C4-2B (cell line): ENCODE data around the gene MT1M.

Source experiments
- ZFX ChIP-seq: fragments of 450-650 bp; IDR thresholded peaks from 2 replicates; pipeline ENCODE4 v1.6.1; 2017
- TF ChIP-seq, protein P1 (sequence below): fragments of 450-650 bp; conservative IDR thresholded peaks from 2 replicates; pipeline ENCODE4 v1.5.1; 2017; ENCODE audit warnings: mild to moderate bottlenecking

DNA sequence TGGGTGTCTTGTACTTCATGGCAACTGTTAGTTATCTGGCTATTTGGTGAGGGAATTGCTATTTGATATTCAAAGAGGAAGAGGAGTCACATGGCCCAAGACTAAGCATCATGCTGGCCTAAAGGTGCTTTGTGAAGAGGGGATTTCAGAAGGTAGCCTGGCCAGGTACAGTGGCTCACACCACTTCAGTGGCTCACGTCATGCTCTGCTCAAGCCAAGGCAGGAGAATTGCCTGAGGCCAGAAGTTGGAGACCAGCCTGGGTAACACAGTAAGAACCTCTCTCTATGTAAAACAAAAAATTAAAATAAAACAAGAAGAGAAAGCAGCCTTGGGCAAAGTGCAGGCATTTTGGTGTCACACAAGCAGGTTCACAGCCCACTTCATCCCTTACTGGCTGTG, 12.9 kb downstream of the MT1M start:
- TF ChIP-seq, protein P1, sequence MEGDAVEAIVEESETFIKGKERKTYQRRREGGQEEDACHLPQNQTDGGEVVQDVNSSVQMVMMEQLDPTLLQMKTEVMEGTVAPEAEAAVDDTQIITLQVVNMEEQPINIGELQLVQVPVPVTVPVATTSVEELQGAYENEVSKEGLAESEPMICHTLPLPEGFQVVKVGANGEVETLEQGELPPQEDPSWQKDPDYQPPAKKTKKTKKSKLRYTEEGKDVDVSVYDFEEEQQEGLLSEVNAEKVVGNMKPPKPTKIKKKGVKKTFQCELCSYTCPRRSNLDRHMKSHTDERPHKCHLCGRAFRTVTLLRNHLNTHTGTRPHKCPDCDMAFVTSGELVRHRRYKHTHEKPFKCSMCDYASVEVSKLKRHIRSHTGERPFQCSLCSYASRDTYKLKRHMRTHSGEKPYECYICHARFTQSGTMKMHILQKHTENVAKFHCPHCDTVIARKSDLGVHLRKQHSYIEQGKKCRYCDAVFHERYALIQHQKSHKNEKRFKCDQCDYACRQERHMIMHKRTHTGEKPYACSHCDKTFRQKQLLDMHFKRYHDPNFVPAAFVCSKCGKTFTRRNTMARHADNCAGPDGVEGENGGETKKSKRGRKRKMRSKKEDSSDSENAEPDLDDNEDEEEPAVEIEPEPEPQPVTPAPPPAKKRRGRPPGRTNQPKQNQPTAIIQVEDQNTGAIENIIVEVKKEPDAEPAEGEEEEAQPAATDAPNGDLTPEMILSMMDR, result no peak
- no peak for TF ChIP-seq ZFX
